NCI-H128 (cell line): ENCODE measurements around the gene TBX5.

Experiments used
- DNase-seq: peaks from one replicate; lab custom pipeline; 2025; ENCODE audit not compliant: unreplicated experiment; lab: John Stamatoyannopoulos, UW

Gene TBX5

DNA sequence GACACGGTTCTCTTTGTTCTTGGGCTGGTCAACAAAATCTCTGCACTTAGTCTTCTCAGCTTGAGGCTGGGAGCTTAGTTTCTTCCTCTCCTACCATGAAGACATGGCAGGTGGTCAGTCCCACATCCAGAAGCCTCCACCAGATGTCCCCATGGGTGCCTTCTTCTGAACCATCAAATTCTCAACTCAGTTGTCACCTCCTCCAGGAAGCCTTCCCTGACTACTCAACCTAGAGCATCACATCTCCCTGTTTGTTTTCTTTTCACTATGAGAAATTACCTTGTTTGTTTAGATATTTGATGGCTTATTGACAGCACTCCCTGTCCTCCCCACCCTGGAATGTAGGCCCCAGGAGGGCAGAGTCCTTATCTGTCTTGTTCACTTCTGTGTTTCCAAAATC, 84.4 kb downstream of the TBX5 start:
- DNase-seq: no peak

DNA sequence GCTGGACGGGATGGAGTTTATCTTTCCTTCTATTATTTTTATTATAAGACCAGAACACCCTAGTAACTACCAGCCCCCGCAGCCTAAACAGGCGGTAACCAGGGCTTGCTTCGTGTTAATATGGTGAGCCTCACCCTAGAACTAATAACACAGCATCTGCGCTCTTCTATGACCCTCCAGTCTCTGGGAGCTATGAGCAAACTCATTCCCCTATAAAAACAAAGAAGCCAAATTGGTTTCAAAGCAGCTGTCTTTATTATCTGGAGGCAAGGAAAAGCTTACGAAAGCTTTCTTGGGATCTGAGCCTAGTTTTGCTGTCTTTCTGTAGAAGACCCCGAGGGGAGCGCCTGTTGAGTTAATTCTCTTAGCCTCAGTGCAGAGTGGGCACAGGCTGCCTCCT, 85.0 kb downstream of the TBX5 start:
- DNase-seq: no peak

DNA sequence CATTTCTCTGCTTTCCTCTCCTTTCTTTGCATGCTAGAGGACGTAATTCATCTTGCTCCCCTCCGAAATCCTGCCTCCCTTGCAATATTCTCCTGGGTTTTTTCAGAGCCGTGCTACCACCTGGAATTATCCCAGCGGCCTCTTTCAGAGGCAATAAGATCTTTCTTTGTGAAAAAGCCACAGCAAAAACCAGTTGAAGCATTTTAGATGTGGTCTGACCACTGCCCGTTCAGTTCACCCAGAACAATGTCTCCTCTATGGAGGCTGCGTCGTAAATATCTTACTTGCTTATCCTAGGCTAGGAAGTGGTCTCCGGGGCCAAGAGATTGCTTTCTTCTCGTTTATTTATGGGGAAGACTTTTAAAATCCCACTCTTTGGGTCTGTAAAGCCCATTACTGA, 85.8 kb downstream of the TBX5 start:
- no peak for DNase-seq

DNA sequence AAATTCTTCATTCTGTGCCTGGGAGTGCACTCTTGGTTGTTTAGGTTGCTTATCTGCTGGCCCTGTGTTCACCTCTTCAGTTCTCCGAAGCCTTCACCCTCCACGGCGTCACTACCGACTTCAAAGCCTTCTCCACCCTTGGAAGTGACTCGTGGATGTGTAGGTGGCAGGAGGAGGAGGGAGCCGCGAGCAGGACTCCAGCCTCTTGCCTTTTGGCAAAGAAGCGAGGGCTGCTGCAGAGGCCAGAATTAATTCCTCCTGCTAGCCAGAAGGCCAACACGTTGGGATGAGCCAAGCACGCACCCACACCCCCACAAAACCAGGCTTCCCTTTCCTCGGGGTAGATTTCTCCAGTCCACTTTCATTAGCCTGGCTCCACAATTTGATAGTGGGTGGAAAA, 86.5 kb downstream of the TBX5 start:
- DNase-seq: no peak

DNA sequence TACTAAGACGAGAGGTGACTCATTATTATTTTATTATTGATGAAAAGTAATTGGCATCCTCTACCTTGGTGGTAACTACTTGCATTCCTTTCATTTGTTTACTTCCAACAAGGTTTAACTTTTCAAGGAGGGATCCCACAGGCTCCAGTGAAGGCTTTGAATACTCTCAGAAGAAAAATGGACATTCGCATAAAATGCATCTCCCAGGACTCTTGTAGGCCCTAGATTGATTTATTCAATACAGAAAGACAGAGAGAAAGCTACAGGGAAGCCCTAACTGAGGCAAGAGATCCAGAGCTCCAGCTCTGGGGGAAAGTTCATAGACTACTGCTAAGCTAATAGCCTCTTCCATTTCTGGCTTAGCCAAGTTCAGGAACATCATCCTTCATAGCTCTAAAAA, 87.0 kb downstream of the TBX5 start:
- no peak for DNase-seq

DNA sequence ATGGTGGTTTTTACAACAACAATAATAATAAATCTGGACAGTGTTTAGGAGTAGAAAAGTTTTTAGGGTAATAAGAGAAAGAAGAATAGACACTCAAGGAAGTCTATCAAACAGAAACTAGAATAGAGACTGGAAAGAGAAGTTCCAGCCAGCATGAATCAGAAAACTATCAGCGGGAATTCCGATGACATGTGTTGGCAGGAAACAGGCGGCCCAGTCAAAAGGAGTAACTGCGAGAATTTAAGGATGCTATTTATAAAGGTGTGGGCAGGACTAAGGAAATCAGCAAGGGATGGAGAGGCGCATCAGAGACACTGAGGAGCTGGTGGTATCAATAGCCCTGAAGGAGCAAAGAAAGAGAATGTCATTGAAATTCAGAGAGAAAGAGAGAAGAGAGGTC, 89.9 kb downstream of the TBX5 start:
- DNase-seq: no peak

DNA sequence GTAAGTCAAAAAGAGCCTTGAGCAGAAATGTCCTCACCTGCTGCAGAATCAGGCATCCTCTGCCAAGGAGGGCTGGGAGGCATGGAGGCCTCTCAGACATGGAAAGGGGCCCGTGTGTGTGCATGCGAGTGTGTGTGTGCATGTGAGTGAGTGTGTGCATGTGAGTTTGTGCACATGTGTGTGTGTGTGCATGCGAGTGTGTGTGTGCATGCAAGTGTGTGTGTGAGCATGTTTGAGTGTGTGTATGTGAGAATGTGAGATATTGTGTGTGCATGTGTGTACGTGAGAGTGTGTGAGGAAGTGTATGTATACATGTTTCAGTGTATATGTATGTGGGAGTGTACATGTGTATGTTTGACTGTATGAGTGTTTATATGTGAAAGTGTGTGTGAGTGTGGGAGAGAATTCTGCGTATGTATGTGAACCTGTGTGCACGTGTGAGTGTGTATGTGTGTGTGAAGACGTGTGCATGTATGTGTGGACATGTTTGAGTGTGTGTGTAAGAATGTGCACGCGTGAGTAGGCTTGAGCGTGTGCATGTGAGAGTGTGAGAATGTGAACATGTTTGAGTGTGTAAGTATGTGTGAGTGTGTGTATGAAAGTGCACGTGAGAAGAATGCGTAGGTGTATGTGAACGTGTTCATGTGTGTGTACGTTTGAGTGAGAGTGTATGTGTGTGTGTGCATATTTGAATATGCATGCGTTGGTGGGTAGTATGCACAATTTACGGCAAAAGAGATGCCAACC, 90.8 kb downstream of the TBX5 start:
- no peak for DNase-seq

DNA sequence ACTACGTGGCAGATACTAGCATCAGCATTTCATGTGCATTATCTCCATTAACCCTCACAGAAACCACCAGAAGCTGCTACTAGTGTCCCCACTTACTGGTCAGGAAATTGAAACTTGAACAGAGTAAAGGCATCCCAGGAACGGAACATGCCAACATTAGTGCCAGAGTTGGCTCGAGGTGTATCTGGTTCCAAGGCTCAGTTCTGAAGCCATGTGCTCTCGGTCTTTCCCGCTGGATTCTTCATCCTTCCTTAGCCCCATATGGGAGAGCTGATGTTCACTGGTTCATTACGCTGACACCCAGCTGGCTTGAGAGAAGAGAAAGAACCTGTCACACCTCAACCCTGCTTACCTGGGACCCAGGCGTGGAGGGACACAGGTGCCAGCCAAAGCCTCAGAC, 91.5 kb downstream of the TBX5 start:
- no peak for DNase-seq

DNA sequence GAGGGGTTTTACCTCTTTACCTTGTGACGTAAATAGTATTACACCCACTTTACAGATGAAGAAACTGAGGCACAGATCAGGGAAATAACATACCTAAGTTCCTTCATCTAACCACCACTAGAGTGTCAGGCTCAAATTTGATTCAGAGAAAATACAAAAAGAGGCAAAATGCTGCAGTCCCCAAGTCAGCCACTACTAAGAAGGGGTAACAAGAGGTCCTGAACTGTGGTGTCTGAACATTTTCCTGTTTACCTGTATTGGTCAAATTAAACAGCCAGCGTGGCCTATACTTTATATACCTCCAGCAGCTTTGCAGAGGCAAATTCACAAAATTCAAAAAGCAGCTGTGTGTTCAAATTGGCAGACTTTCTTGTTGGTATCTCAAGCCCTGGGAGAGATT, 92.0 kb downstream of the TBX5 start:
- DNase-seq: no peak

DNA sequence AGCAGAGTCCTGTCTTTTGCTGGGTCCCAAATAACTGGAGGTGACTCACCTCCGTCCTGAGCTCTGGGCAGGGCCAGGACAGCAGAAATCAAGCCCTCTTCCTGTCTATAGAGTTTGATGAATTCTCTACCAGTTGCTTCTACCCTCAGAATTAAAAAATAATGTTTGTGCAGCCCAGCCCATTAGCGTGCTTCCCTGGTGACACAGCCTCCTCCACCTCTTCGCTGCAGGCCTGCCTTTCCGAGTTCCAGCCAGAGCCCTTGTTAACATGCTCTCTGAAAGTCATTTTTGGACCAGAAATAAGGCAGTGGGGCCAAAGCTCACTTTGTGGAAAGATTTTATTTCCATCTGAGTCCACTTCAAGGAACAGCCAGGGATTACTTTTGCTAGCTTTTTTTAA, 94.0 kb downstream of the TBX5 start:
- DNase-seq: no peak

DNA sequence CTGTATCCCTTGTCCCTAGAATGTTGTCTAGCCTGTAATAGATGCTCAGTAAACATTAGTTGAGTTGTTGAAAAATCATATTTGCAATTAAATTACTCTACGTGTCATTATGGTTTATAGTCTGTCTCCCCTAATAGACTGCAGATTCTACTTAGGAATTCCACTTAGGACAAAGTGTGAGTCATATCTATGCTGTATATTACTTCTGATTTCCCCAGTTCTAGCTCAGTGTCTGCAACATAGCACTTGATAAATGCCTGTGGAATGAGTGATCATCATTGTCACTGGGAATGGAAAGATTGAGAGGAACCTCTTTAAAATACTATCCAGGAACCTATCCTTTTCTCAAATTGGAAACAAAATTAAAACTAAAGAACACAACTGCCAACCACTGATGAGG, 99.3 kb downstream of the TBX5 start:
- no peak for DNase-seq

DNA sequence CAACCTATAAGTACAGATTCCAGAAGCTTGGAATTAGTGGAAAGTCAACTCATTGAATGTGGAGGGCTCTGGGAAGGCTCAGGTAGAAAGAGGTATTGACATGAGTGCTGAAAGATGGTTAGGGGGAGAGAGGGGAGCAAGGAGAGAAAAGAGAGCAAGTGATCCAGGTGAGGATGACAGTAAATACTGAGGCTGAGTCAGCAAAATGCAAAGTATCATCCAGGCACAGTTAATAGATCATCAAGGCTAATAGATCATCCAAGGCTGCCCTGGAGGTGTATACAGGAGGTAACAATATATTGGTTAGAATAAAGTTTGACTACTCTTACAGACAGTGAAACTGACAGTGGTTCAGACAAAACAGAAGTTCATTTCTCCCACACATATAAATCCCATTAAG, 100.5 kb downstream of the TBX5 start:
- DNase-seq: no peak
